Mesothelial cell of epicardium (in vitro differentiated cells): ENCODE measurements around the gene STK16. TPM values are rescaled to one million over a fixed set of nuclear protein-coding genes. Genes with fewer than 3 reads are reported as not detected.

Experiments used
- DNase-seq, 2 experiments: peaks; one replicate each; pipeline ENCODE4 v3.0.0; 2021; ENCODE audit warnings: low spot score in 2 of 2; ENCODE audit not compliant: unreplicated experiment in 2 of 2
- H3K27ac Mint-ChIP-seq: 2 replicates; pipeline ENCODE4 v1.8.0; 2021; ENCODE audit warnings: mixed read lengths
- H3K27me3 Mint-ChIP-seq: 2 replicates; pipeline ENCODE4 v1.8.0; 2021; ENCODE audit warnings: low read depth, mixed read lengths
- H3K36me3 Mint-ChIP-seq: 2 replicates; pipeline ENCODE4 v1.8.0; 2021; ENCODE audit warnings: mixed read lengths
- H3K4me1 Mint-ChIP-seq: 2 replicates; pipeline ENCODE4 v1.8.0; 2021; ENCODE audit warnings: mixed read lengths
- H3K4me3 Mint-ChIP-seq: 2 replicates; pipeline ENCODE4 v1.8.0; 2021; ENCODE audit warnings: mild to moderate bottlenecking, moderate library complexity, mixed read lengths
- H3K9me3 Mint-ChIP-seq: 2 replicates; pipeline ENCODE4 v1.8.0; 2021; ENCODE audit warnings: mixed read lengths
- CTCF ChIP-seq: fragments of 200-600 bp; sonication (generic); IDR thresholded peaks from one replicate; pipeline ENCODE4 v1.5.0; 2021; ENCODE audit warnings: antibody characterized with exemption; ENCODE audit not compliant: unreplicated experiment
- total RNA-seq: library from RNA; stranded (reverse); gene quantifications from 3 replicates; pipeline ENCODE4 v1.2.1, GENCODE V29; 2021

Gene STK16
- total RNA-seq, 1 donor from 2014 or later, result 31.2 TPM

GRCh38 chr2:219213486-219214071, 31.7 kb upstream of the STK16 start:
- no peak for DNase-seq
- Mint-ChIP-seq H3K4me3 (no peak overlapping the region), H3K27ac (no peak overlapping the region), H3K9me3 (no peaks in the 10 kb centered on the region), H3K27me3 (no peaks in the 10 kb centered on the region), H3K36me3 (peaks cover 16% of the 10 kb centered on the region), H3K4me1 (peaks cover 13% of the 10 kb centered on the region)
- no peak for TF ChIP-seq CTCF

DNA sequence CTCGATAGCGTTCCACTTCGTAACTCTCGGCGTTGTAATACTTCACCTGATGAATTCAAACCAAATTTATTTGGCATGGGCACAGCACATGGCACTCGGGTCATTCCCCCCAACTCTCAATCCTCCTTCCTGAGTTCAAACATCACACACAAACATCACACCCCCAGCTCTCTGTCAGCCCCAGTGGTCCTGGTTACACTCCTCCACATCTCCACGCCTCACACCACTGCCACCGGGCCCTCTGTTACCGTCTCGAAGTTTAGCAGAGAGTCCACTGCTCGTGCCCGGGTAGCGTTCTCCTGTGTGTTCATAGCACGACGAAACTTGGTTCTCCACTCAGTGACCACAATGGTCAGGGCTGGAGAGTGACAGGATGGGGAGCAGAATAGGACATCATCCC, 31.1 kb upstream of the STK16 start:
- TF ChIP-seq CTCF, result no peak
- Mint-ChIP-seq H3K27me3 (no peaks in the 10 kb centered on the region), H3K27ac (no peak overlapping the region), H3K4me3 (no peak overlapping the region), H3K9me3 (no peaks in the 10 kb centered on the region), H3K4me1 (peaks cover 17% of the 10 kb centered on the region), H3K36me3 (peaks cover 16% of the 10 kb centered on the region)
- DNase-seq, result no peak

- Mint-ChIP-seq H3K4me1 (peaks cover 23% of the 10 kb centered on the region), H3K36me3 (peaks cover 15% of the 10 kb centered on the region), H3K4me3 (no peak overlapping the region), H3K9me3 (no peaks in the 10 kb centered on the region), H3K27me3 (no peaks in the 10 kb centered on the region), H3K27ac (no peak overlapping the region)
- no peak for TF ChIP-seq CTCF
- no peak for DNase-seq
Measured at GRCh38 chr2:219214786-219215185, 30.5 kb upstream of the STK16 start.

DNA sequence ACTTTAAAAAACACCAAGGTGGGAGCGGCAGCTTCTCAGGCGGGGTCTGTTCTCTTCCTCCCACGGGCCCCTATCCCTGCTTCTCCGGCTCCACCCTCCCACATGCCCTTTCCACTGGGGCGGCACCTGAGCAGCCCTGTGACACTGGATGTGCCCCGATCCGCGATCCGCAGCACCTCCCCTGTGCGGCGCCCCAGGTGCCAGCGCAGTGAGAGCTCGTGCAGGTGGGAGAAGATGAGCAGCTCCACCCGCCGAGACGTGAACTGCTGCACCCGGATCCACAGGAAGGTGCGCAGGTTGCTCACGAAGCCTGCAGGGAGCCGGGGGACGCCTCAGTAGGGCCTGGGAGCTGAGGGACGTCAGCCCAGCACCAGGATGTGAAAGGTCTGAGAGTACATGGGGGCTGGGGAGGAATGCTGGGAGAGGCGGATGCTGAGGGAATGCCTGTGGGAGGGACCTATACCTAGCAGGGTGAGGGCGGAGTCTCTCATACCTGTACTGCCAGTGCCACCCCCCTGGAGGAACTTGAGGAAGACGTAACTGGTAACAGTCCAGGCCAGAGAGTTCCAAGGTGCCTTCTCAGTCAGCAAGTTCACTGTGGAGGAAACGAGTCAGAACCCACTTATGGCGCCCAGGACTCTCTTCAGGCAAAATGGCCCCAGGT, 29.3 kb upstream of the STK16 start:
- no peak overlapping the region for H3K27ac Mint-ChIP-seq
- peaks cover 22% of the 10 kb centered on the region for H3K36me3 Mint-ChIP-seq
- H3K4me3 Mint-ChIP-seq, result no peak overlapping the region
- DNase-seq, result no peak
- no peak for TF ChIP-seq CTCF
- no peaks in the 10 kb centered on the region for H3K9me3 Mint-ChIP-seq
- peaks cover 23% of the 10 kb centered on the region for H3K4me1 Mint-ChIP-seq
- H3K27me3 Mint-ChIP-seq, result no peaks in the 10 kb centered on the region

- H3K4me1 Mint-ChIP-seq, result peaks cover 23% of the 10 kb centered on the region
- H3K9me3 Mint-ChIP-seq, result no peaks in the 10 kb centered on the region
- peak overlapping the region; percentile 34 for H3K4me3 Mint-ChIP-seq
- H3K27me3 Mint-ChIP-seq, result no peaks in the 10 kb centered on the region
- no peak for TF ChIP-seq CTCF
- no peak overlapping the region for H3K27ac Mint-ChIP-seq
- H3K36me3 Mint-ChIP-seq, result peaks cover 26% of the 10 kb centered on the region
- no peak for DNase-seq
Measured at GRCh38 chr2:219216535-219216915, 28.8 kb upstream of the STK16 start.
